Body of pancreas (tissue), 4 donors: Measurements from ENCODE around the gene POLE2.

Source experiments
- CTCF ChIP-seq, 7 experiments: fragments of 450-650 bp in 4 of 7; fragments of 200-600 bp in 3 of 7; sonication (generic) in 3 of 7; IDR thresholded peaks; one replicate each; pipeline ENCODE4 v1.5.1; 2016 to 2019; ENCODE audit warnings: antibody characterized with exemption in 7 of 7
- POLR2A ChIP-seq, 3 donors: fragments of 450-650 bp; IDR thresholded peaks; one replicate each; pipeline ENCODE4 v1.6.1; 2016; ENCODE audit warnings: antibody characterized with exemption in 3 of 3, mild to moderate bottlenecking in 2 of 3

GRCh38 chr14:49692811-49693734 is 5.1 kb upstream of the POLE2 start, which contains the start of gene KLHDC1:
- no peak for TF ChIP-seq CTCF (IDR thresholded peaks at IDR 0.05)
- TF ChIP-seq POLR2A (IDR thresholded peaks at IDR 0.05), result peak; percentile 89 to 94 (median 93)
